PFSK-1 (cell line): ENCODE results near the gene LRRC2.

Experiments
- FOXP2 ChIP-seq: optimal IDR thresholded peaks from 2 replicates; pipeline ENCODE3; 2011; ENCODE audit warnings: borderline replicate concordance, control low read depth, inconsistent platforms; ENCODE audit not compliant: insufficient read depth; ENCODE audit errors: extremely low read length, extremely low read depth
- POLR2AphosphoS5 ChIP-seq: IDR thresholded peaks from 2 replicates; pipeline ENCODE4 v1.6.1; 2012; ENCODE audit warnings: low read depth, mild to moderate bottlenecking, control low read depth, low read length, moderate library complexity
- REST ChIP-seq, 2 experiments: IDR thresholded peaks; 2 replicates each; pipeline versions ENCODE4 v1.6.1 to v1.8.0; 2011 to 2012; ENCODE audit warnings: low read depth in 2 of 2, low read length in 2 of 2, control low read depth in 1 of 2, inconsistent platforms in 1 of 2, mild to moderate bottlenecking in 1 of 2, moderate library complexity in 1 of 2; ENCODE audit not compliant: insufficient read depth in 1 of 2
- SIN3A ChIP-seq: IDR thresholded peaks from 2 replicates; pipeline ENCODE4 v1.6.1; 2012; ENCODE audit warnings: mild to moderate bottlenecking, low read length, moderate library complexity, borderline replicate concordance; ENCODE audit not compliant: insufficient read depth
- TAF1 ChIP-seq: IDR thresholded peaks from 2 replicates; pipeline ENCODE4 v1.6.1; 2012; ENCODE audit warnings: low read length, control low read depth, borderline replicate concordance; ENCODE audit not compliant: insufficient read depth

The LRRC2 gene

GRCh38 chr3:46481636-46482035 lies 84.5 kb downstream of the LRRC2 start:
- TF ChIP-seq TAF1 (no peak), REST (IDR thresholded peaks at IDR 0.05; ENCODE audit: insufficient read depth in 1 of 2, low read depth in 2 of 2, low read length in 2 of 2) (no peak), SIN3A (no peak), POLR2AphosphoS5 (no peak), FOXP2 (no peak)

DNA sequence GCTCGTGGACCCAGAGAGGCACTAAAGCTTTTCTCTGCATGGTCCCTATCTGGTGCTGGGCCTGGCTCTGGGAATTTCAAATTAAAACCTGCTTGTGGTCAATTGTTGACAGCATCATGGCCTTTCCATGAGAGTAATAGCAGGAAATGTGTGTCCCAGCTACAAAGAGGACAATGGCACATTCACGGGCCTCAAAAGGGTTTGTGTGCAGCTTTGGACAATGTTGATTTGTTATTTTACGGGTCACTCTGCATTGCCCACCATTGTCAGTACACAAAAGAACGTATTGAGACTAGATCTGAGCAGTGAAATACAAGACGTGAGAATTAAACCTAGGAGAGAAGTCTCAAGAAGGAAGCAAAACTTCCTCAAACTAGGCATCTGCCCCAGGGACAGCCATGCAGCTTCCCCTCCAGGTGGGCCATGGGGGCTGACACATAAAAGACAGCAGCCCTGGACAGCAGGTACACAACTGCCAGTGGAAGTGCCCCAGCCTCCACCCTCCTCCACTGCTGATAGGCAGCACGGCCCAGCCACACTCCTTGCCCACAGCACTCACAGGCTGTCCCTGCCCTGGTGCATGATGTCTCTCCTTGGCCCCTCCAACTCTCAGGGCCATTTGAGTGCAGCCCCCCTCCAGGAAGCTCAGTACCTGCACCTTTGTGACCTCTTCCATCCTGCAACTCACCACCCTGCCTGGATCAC lies 85.5 kb downstream of the LRRC2 start:
- no peak for TF ChIP-seq FOXP2
- no peak for TF ChIP-seq TAF1
- TF ChIP-seq REST (IDR thresholded peaks at IDR 0.05; ENCODE audit: insufficient read depth in 1 of 2, low read depth in 2 of 2, low read length in 2 of 2), result no peak
- no peak for TF ChIP-seq POLR2AphosphoS5
- TF ChIP-seq SIN3A, result no peak

- TF ChIP-seq SIN3A (no peak), POLR2AphosphoS5 (no peak), REST (IDR thresholded peaks at IDR 0.05; ENCODE audit: insufficient read depth in 1 of 2, low read depth in 2 of 2, low read length in 2 of 2) (no peak), TAF1 (no peak), FOXP2 (no peak)
These were observed 86.4 kb downstream of the LRRC2 start for GRCh38 chr3:46479696-46480095.

GRCh38 chr3:46479021-46479420 lies 87.1 kb downstream of the LRRC2 start:
- TF ChIP-seq POLR2AphosphoS5 (no peak), FOXP2 (no peak), SIN3A (no peak), TAF1 (no peak), REST (IDR thresholded peaks at IDR 0.05; ENCODE audit: insufficient read depth in 1 of 2, low read depth in 2 of 2, low read length in 2 of 2) (no peak)

GRCh38 chr3:46478341-46478740 lies 87.8 kb downstream of the LRRC2 start:
- TF ChIP-seq FOXP2 (no peak), POLR2AphosphoS5 (no peak)
